GM21423 (cell line): Measurements from ENCODE around the gene SLC9A9.

Experiments used
- ATAC-seq: cut with Tn5 transposase; IDR thresholded peaks from one replicate; pipeline ENCODE4 v1.9.1; 2021; ENCODE audit warnings: mild to moderate bottlenecking, moderate library complexity; ENCODE audit not compliant: unreplicated experiment

Gene SLC9A9

GRCh38 chr3:143269741-143270140 lies 578.5 kb downstream of the SLC9A9 start:
- ATAC-seq: no peak

- no peak for ATAC-seq
Observed at GRCh38 chr3:143267989-143268388, 580.3 kb downstream of the SLC9A9 start.

GRCh38 chr3:143266927-143267326 lies 581.3 kb downstream of the SLC9A9 start:
- ATAC-seq: peak; percentile 71

GRCh38 chr3:143266511-143266910 lies 581.8 kb downstream of the SLC9A9 start:
- no peak for ATAC-seq

GRCh38 chr3:143265501-143266070 lies 582.7 kb downstream of the SLC9A9 start:
- ATAC-seq: no peak

GRCh38 chr3:143263852-143264513 lies 584.3 kb downstream of the SLC9A9 start:
- ATAC-seq: no peak

GRCh38 chr3:143261848-143262247 lies 586.4 kb downstream of the SLC9A9 start:
- no peak for ATAC-seq

GRCh38 chr3:143258692-143259091 lies 589.6 kb downstream of the SLC9A9 start:
- no peak for ATAC-seq

GRCh38 chr3:143256416-143256815 lies 591.9 kb downstream of the SLC9A9 start:
- ATAC-seq: no peak

GRCh38 chr3:143255739-143256138 lies 592.5 kb downstream of the SLC9A9 start:
- no peak for ATAC-seq

- ATAC-seq: no peak
Observed at GRCh38 chr3:143252931-143253330, 595.3 kb downstream of the SLC9A9 start.

- no peak for ATAC-seq
Observed at GRCh38 chr3:143249014-143249413, 599.3 kb downstream of the SLC9A9 start.

GRCh38 chr3:143247073-143247472 lies 601.2 kb downstream of the SLC9A9 start:
- no peak for ATAC-seq

GRCh38 chr3:143245692-143246091 lies 602.6 kb downstream of the SLC9A9 start:
- no peak for ATAC-seq

GRCh38 chr3:143244516-143245063 lies 603.7 kb downstream of the SLC9A9 start:
- ATAC-seq: no peak

- ATAC-seq: no peak
Observed at GRCh38 chr3:143243686-143244085, 604.6 kb downstream of the SLC9A9 start.

GRCh38 chr3:143242691-143243090 lies 605.6 kb downstream of the SLC9A9 start:
- ATAC-seq: no peak

GRCh38 chr3:143242101-143242500 lies 606.2 kb downstream of the SLC9A9 start:
- ATAC-seq: no peak

GRCh38 chr3:143241481-143241951 lies 606.8 kb downstream of the SLC9A9 start:
- ATAC-seq: no peak

- ATAC-seq: no peak
Observed at GRCh38 chr3:143240886-143241285, 607.4 kb downstream of the SLC9A9 start.

GRCh38 chr3:143239031-143239430 lies 609.2 kb downstream of the SLC9A9 start:
- ATAC-seq: no peak

- ATAC-seq: no peak
Observed at GRCh38 chr3:143237077-143237627, 611.1 kb downstream of the SLC9A9 start.
